HUES6 (cell line): ENCODE measurements around the gene NDC1.
A peak's percentile ranks its signal among the peaks of the same experiment; 100 is the strongest.
"Not testable (repeated sequence)": the region's sequence is repeated elsewhere in the genome, so short reads cannot be mapped to it uniquely, and the experiment has no call there.

Source experiments
- H3K27ac ChIP-seq: 2 replicates; pipeline ENCODE4 v1.7.0; 2013; ENCODE audit warnings: low read depth, mild to moderate bottlenecking, low read length, inconsistent platforms
- H3K27me3 ChIP-seq: 2 replicates; pipeline ENCODE4 v1.6.1; 2013; ENCODE audit warnings: low read length; ENCODE audit not compliant: control insufficient read depth, insufficient read depth
- H3K36me3 ChIP-seq: 2 replicates; pipeline ENCODE4 v1.6.1; 2013; ENCODE audit warnings: low read length; ENCODE audit not compliant: control insufficient read depth, insufficient read depth
- H3K4me1 ChIP-seq: 2 replicates; pipeline ENCODE4 v1.6.1; 2013; ENCODE audit warnings: low read length; ENCODE audit not compliant: control insufficient read depth, insufficient read depth
- H3K4me3 ChIP-seq: 2 replicates; pipeline ENCODE4 v1.5.1; 2013; ENCODE audit warnings: low read depth, low read length
- H3K9ac ChIP-seq: one replicate; pipeline ENCODE4 v1.6.1; 2013; ENCODE audit warnings: mild to moderate bottlenecking, low read length
- H3K9me3 ChIP-seq: 2 replicates; pipeline ENCODE4 v1.6.1; 2013; ENCODE audit warnings: low read depth, low read length; ENCODE audit not compliant: control insufficient read depth, insufficient read depth

Gene NDC1

GRCh38 chr1:53766194-53766742 is 71.8 kb downstream of the NDC1 start:
- no peaks in the 10 kb centered on the region for H3K4me1 ChIP-seq
- no peak overlapping the region for H3K4me3 ChIP-seq
- peaks cover 52% of the 10 kb centered on the region for H3K36me3 ChIP-seq
- no peaks in the 10 kb centered on the region for H3K27me3 ChIP-seq
- no peaks in the 10 kb centered on the region for H3K9me3 ChIP-seq
- no peak overlapping the region for H3K27ac ChIP-seq
- H3K9ac ChIP-seq = no peak overlapping the region

- H3K9ac ChIP-seq = no peak overlapping the region
- no peaks in the 10 kb centered on the region for H3K27me3 ChIP-seq
- H3K4me1 ChIP-seq = no peaks in the 10 kb centered on the region
- no peak overlapping the region for H3K27ac ChIP-seq
- H3K36me3 ChIP-seq = peaks cover 46% of the 10 kb centered on the region
- no peaks in the 10 kb centered on the region for H3K9me3 ChIP-seq
- no peak overlapping the region for H3K4me3 ChIP-seq
Measured at GRCh38 chr1:53765657-53766056, 72.4 kb downstream of the NDC1 start.

- H3K4me3 ChIP-seq = no peak overlapping the region
Measured at GRCh38 chr1:53763911-53764310, 74.2 kb downstream of the NDC1 start.

GRCh38 chr1:53763461-53763860 is 74.6 kb downstream of the NDC1 start:
- H3K4me1 ChIP-seq = no peaks in the 10 kb centered on the region
- H3K36me3 ChIP-seq = peaks cover 26% of the 10 kb centered on the region
- H3K27ac ChIP-seq = no peak overlapping the region
- H3K4me3 ChIP-seq = no peak overlapping the region
- H3K27me3 ChIP-seq = no peaks in the 10 kb centered on the region
- H3K9ac ChIP-seq = no peak overlapping the region
- H3K9me3 ChIP-seq = peaks cover 5% of the 10 kb centered on the region; the same call in 1 of the 2 replicates

More at GRCh38 chr1:53763911-53764310, 74.2 kb downstream of the NDC1 start:
- H3K4me1 ChIP-seq = no peaks in the 10 kb centered on the region
- no peak overlapping the region for H3K27ac ChIP-seq
- peaks cover 5% of the 10 kb centered on the region; the same call in 1 of the 2 replicates for H3K9me3 ChIP-seq
- H3K36me3 ChIP-seq = peaks cover 31% of the 10 kb centered on the region
- no peak overlapping the region for H3K9ac ChIP-seq
- H3K27me3 ChIP-seq = no peaks in the 10 kb centered on the region

GRCh38 chr1:53760497-53760896 is 77.6 kb downstream of the NDC1 start:
- not testable (repeated sequence) for H3K9ac ChIP-seq, H3K27me3 ChIP-seq, H3K36me3 ChIP-seq, H3K9me3 ChIP-seq, H3K4me1 ChIP-seq, H3K27ac ChIP-seq, H3K4me3 ChIP-seq

- H3K9ac ChIP-seq = no peak overlapping the region
- H3K27ac ChIP-seq = no peak overlapping the region
- H3K27me3 ChIP-seq = no peaks in the 10 kb centered on the region
Measured at GRCh38 chr1:53755874-53756273, 82.2 kb downstream of the NDC1 start.

GRCh38 chr1:53754484-53755312 is 83.4 kb downstream of the NDC1 start:
- Histone ChIP-seq H3K4me1 (no peaks in the 10 kb centered on the region), H3K9ac (no peak overlapping the region), H3K27me3 (no peaks in the 10 kb centered on the region), H3K4me3 (no peak overlapping the region), H3K36me3 (no peaks in the 10 kb centered on the region), H3K27ac (no peak overlapping the region), H3K9me3 (peaks cover 5% of the 10 kb centered on the region; the same call in 1 of the 2 replicates)

More at GRCh38 chr1:53755874-53756273, 82.2 kb downstream of the NDC1 start:
- Histone ChIP-seq H3K4me1 (no peaks in the 10 kb centered on the region), H3K4me3 (no peak overlapping the region), H3K9me3 (peaks cover 5% of the 10 kb centered on the region; the same call in 1 of the 2 replicates), H3K36me3 (no peaks in the 10 kb centered on the region)

GRCh38 chr1:53752281-53752680 is 85.8 kb downstream of the NDC1 start:
- no peak overlapping the region for H3K4me3 ChIP-seq
- no peak overlapping the region for H3K9ac ChIP-seq
- H3K27ac ChIP-seq = no peak overlapping the region
- no peaks in the 10 kb centered on the region for H3K36me3 ChIP-seq
- no peaks in the 10 kb centered on the region for H3K4me1 ChIP-seq
- no peaks in the 10 kb centered on the region for H3K9me3 ChIP-seq
- peaks cover 6% of the 10 kb centered on the region; the same call in 1 of the 2 replicates for H3K27me3 ChIP-seq

GRCh38 chr1:53747841-53748240 is 90.3 kb downstream of the NDC1 start:
- Histone ChIP-seq H3K27me3 (peaks cover 10% of the 10 kb centered on the region; the same call in 1 of the 2 replicates), H3K36me3 (no peaks in the 10 kb centered on the region), H3K4me1 (no peaks in the 10 kb centered on the region), H3K9me3 (0 out of 2 replicates have a peak, but pooled peaks cover 3% of the 10 kb centered on the region), H3K27ac (no peak overlapping the region), H3K9ac (no peak overlapping the region), H3K4me3 (no peak overlapping the region)

GRCh38 chr1:53740621-53741105 is 97.4 kb downstream of the NDC1 start:
- peaks cover 22% of the 10 kb centered on the region; the same call in 1 of the 2 replicates for H3K4me1 ChIP-seq
- H3K9me3 ChIP-seq = 0 out of 2 replicates have a peak, but pooled peaks cover 3% of the 10 kb centered on the region
- H3K4me3 ChIP-seq = no peak overlapping the region
- no peak overlapping the region for H3K9ac ChIP-seq
- no peaks in the 10 kb centered on the region for H3K36me3 ChIP-seq
- peaks cover 70% of the 10 kb centered on the region for H3K27me3 ChIP-seq
- no peak overlapping the region for H3K27ac ChIP-seq

GRCh38 chr1:53739109-53739681 is 98.9 kb downstream of the NDC1 start, which contains the start of gene GLIS1:
Gene GLIS1, minus strand, starts transcription at chr1:53739164. Its CDS starts 1,100 bp downstream, at chr1:53738064.
- peak within 1 kb of the TSS; percentile 46 for H3K9ac ChIP-seq

More at GRCh38 chr1:53739109-53739681, 98.9 kb downstream of the NDC1 start, which contains the start of gene GLIS1:
- peaks cover 83% of the 10 kb centered on the region for H3K27me3 ChIP-seq
- no peaks in the 10 kb centered on the region for H3K36me3 ChIP-seq
- peaks cover 32% of the 10 kb centered on the region for H3K4me1 ChIP-seq
- H3K27ac ChIP-seq = no peak within 1 kb of the TSS
- peak within 1 kb of the TSS; percentile 88 for H3K4me3 ChIP-seq
- 0 out of 2 replicates have a peak, but pooled peaks cover 3% of the 10 kb centered on the region for H3K9me3 ChIP-seq
